ENCODE results near the gene SLC5A5.

GRCh38 chr19:17829855-17830566 is 41.7 kb upstream of the SLC5A5 start:
- TF ChIP-seq CTCF (conservative IDR thresholded peaks at IDR 0.05; ENCODE audit: low read depth, low read length) = no peak
- no peak for TF ChIP-seq RCOR1 (IDR thresholded peaks at IDR 0.05; ENCODE audit: insufficient replicate concordance, low read length)
- no peak for TF ChIP-seq MAZ (IDR thresholded peaks at IDR 0.05; ENCODE audit: borderline replicate concordance, low read depth, low read length)
- no peak for TF ChIP-seq POLR2A (IDR thresholded peaks at IDR 0.05; ENCODE audit: low read depth, low read length)
